ENCODE data around the gene KDM1B. TPM values are rescaled to one million over a fixed set of nuclear protein-coding genes. Genes with fewer than 3 reads are reported as not detected.

Gene KDM1B
- total and polyA plus RNA-seq, 2 experiments from 2014 or later, result 3.8 to 9.0 TPM

- Histone ChIP-seq H3K4me1 (ENCODE audit: insufficient read depth) (no peaks in the 10 kb centered on the region), H3K4me3 (peak overlapping the region; percentile 49), H3K27me3 (ENCODE audit: insufficient read depth) (peaks cover 22% of the 10 kb centered on the region), H3K79me2 (replicated peaks; ENCODE audit: insufficient read depth) (no peaks in the 10 kb centered on the region), H3K36me3 (ENCODE audit: insufficient read depth) (no peaks in the 10 kb centered on the region), H3K4me2 (peak overlapping the region; percentile 73; the same call in 1 of the 2 replicates), H4K20me1 (replicated peaks; ENCODE audit: insufficient read depth) (no peaks in the 10 kb centered on the region), H3F3A (replicated peaks; ENCODE audit: low read depth) (0 out of 2 replicates have a peak, but pooled peaks cover 3% of the 10 kb centered on the region), H3K27ac (ENCODE audit: low read depth) (no peak overlapping the region), H2AFZ (peak overlapping the region; percentile 98), H3K9me2 (ENCODE audit: insufficient read depth) (no peaks in the 10 kb centered on the region; the same call in 1 of the 2 replicates)
- no peak overlapping the region for H3K27ac Mint-ChIP-seq
- no peak for TF ChIP-seq STAT1 (IDR thresholded peaks at IDR 0.05; ENCODE audit: unreplicated experiment)
- TF ChIP-seq JUNB (IDR thresholded peaks at IDR 0.05; ENCODE audit: unreplicated experiment), result no peak
- TF ChIP-seq CREB1 (CRISPR knock-in tag; IDR thresholded peaks at IDR 0.05; ENCODE audit: low read depth), result no peak
- TF ChIP-seq EZH2phosphoT487 (IDR thresholded peaks at IDR 0.05; ENCODE audit: unreplicated experiment), result no peak
- TF ChIP-seq CTCF (conservative IDR thresholded peaks at IDR 0.05; ENCODE audit: low read depth in 2 of 2), result peak; percentile 44 to 83
- TF ChIP-seq NANOG (IDR thresholded peaks at IDR 0.05; ENCODE audit: borderline replicate concordance), result no peak
- no peak for TF ChIP-seq ZNF114 (CRISPR knock-in tag; IDR thresholded peaks at IDR 0.05)
- no peak for TF ChIP-seq ETS1 (IDR thresholded peaks at IDR 0.05)
- TF ChIP-seq REST (IDR thresholded peaks at IDR 0.05; ENCODE audit: unreplicated experiment), result no peak
- H3K4me1 Mint-ChIP-seq, result peaks cover 7% of the 10 kb centered on the region; the same call in 2 of the 3 replicates
- peaks cover 5% of the 10 kb centered on the region; the same call in 1 of the 3 replicates for H3K9me3 Mint-ChIP-seq
- peak overlapping the region; percentile 45; the same call in 2 of the 3 replicates for H3K4me3 Mint-ChIP-seq
- DNase-seq (ENCODE audit: low spot score) (peak; percentile 68), ATAC-seq (peak; percentile 70)
- peaks cover 19% of the 10 kb centered on the region for H3K27me3 Mint-ChIP-seq (ENCODE audit: insufficient read depth, low read depth, poor library complexity)
- H3K36me3 Mint-ChIP-seq (ENCODE audit: low read depth), result no peaks in the 10 kb centered on the region; the same call in 2 of the 3 replicates
Observed at GRCh38 chr6:18121580-18122127, 33.6 kb upstream of the KDM1B start.

Measured in GM23338 (cell line).